GM19351 (cell line): ENCODE results near the gene OR12D1.

Source experiments
- ATAC-seq: cut with Tn5 transposase; IDR thresholded peaks from one replicate; pipeline ENCODE4 v1.9.1; 2021; ENCODE audit warnings: mild to moderate bottlenecking, moderate library complexity; ENCODE audit not compliant: unreplicated experiment

OR12D1 gene

GRCh38 chr6:29462022-29462421 is 47.3 kb downstream of the OR12D1 start:
- ATAC-seq, result no peak

GRCh38 chr6:29465279-29465678 is 50.6 kb downstream of the OR12D1 start:
- ATAC-seq, result no peak

GRCh38 chr6:29465801-29466200 is 51.1 kb downstream of the OR12D1 start:
- ATAC-seq, result no peak

- no peak for ATAC-seq
Observed at GRCh38 chr6:29466241-29466640, 51.5 kb downstream of the OR12D1 start.
